Stimulated activated CD4-positive, alpha-beta T cell treated with anti-CD3 and anti-CD28 coated beads, Interleukin-4, amount 100 ng/mL, for 24 hours (primary cell): ENCODE results near the gene SMARCD1.
A peak's percentile ranks its signal among the peaks of the same experiment; 100 is the strongest.

Source experiments
- DNase-seq: peaks from one replicate; pipeline ENCODE4 v3.0.0-alpha.2; 2020

Gene SMARCD1

DNA sequence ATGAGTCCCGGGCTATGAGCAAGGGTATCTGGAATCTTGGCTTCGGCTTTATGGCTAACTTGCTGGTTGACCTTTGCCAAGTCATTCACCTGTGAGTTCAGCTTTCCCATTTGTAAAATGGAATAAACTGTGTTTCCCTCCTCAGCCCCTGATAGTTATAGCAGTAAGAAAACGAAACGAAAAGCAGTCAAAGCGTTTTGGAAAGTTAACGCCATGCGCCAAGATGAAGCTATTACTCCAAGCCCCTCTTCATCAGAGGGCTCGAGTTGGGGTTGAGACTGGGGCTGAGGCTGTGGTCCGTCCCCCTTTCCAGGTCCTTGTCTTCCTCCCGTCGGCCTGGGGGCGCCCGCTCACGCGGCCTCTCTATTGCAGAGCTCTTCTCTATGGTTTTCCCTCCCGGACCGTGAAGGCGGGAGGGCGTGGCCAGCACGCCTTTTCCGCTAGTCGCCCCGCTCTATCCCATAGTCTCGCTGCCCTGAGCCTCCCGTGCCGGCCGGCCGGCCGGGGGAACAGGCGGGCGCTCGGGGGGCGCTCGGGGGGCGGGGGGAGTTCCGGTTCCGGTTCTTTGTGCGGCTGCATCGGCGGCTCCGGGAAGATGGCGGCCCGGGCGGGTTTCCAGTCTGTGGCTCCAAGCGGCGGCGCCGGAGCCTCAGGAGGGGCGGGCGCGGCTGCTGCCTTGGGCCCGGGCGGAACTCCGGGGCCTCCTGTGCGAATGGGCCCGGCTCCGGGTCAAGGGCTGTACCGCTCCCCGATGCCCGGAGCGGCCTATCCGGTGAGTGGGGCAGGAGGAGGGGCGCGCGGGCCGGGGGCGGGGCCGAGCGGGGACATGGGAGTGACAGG is at the start of gene SMARCD1:
Gene SMARCD1, plus strand, starts transcription at position 568 of the 840 bp plus-strand sequence. Its CDS starts 28 bp downstream, at position 596.
- peak; percentile 88 for DNase-seq

- DNase-seq = no peak
Measured at GRCh38 chr12:50038336-50038735, 46.8 kb upstream of the SMARCD1 start.

GRCh38 chr12:50039151-50039835 is 45.8 kb upstream of the SMARCD1 start:
- peak; percentile 88 for DNase-seq

- no peak for DNase-seq
Measured at GRCh38 chr12:50040657-50041056, 44.5 kb upstream of the SMARCD1 start.

GRCh38 chr12:50041062-50041860 is 43.9 kb upstream of the SMARCD1 start:
- no peak for DNase-seq

GRCh38 chr12:50041962-50042361 is 43.2 kb upstream of the SMARCD1 start:
- DNase-seq = no peak

DNA sequence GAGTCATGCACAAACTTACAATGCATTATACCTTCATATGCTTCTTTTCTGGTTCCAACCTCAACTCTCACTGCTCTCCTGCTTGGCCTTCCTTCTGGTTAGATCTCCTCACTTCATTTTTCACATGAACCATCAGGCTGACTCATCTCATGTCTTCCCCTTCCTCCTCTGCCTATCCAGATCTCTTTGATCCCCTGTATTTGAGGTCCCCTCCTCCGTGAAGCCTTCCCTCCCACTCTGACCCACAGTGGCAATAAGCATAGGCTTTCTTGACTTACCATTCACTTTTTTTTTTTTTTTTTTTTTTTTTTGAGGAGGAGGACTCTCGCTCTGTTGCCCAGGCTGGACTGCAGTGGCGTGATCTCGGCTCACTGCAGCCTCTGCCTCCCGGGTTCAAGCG is 42.4 kb upstream of the SMARCD1 start:
- DNase-seq = no peak

GRCh38 chr12:50043308-50043707 is 41.8 kb upstream of the SMARCD1 start:
- DNase-seq = no peak

DNA sequence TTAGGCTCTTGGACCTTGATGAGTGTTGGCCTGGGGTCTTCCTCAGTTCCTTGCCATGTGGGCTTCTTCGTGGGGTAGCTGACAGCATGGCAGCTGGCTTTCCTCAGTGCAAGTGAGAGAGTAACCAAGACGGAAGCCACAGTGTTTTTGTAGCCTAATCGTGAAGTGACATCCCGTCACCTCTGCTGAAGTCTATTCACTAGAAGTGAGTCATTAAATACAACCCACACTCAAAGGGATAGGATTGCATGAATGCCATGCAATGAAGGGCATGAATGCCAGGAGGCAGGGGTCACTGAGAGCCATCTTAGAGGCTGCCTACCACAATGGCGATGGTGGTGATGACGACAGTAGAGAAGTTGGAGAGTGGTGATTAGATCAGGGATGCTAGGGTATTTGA is 41.3 kb upstream of the SMARCD1 start:
- no peak for DNase-seq

- no peak for DNase-seq
Measured at GRCh38 chr12:50047693-50048250, 37.4 kb upstream of the SMARCD1 start.

GRCh38 chr12:50049254-50050118 is 35.7 kb upstream of the SMARCD1 start:
- DNase-seq = no peak

GRCh38 chr12:50050119-50050385 is 35.1 kb upstream of the SMARCD1 start:
- DNase-seq = no peak

GRCh38 chr12:50050410-50051098 is 34.6 kb upstream of the SMARCD1 start:
- DNase-seq = no peak

DNA sequence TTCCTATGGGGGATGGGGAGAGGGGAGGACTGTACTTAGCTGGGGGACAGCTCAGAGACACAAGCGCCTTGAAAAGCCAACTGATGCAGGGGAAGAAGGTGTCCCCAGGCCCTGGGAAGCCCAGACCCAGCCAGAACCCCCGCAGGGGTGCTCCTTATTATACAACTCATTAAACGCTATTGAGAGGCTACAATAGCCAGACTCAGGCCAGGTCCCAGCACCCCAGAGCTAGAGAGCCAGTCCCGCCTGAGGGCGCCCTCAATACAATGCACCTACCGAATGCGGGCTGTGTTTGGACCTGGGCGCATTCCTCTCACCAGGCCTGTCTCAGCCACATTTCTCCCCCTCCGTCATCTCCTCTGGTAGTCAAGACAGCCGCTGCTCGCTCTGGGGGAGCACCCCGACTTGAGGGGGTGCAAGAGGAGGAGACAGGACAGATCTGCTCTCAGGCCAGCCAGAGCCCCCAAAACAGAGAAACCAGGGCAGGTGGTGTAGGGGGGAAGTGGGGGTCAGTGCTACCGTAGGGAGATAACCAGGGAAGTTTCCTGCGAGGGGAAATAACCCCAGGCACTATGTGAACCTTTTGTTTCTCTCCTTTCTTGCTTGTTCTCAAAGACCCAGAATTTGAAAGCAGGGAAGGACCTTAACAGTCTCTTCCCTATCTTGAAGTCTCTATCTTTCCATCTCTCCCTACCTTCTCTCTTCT is 33.9 kb upstream of the SMARCD1 start:
- no peak for DNase-seq

GRCh38 chr12:50052544-50052943 is 32.6 kb upstream of the SMARCD1 start:
- DNase-seq = no peak

GRCh38 chr12:50052964-50053363 is 32.2 kb upstream of the SMARCD1 start:
- no peak for DNase-seq

GRCh38 chr12:50053583-50053982 is 31.6 kb upstream of the SMARCD1 start:
- no peak for DNase-seq

- DNase-seq = peak; percentile 64
Measured at GRCh38 chr12:50055831-50056638, 29.1 kb upstream of the SMARCD1 start.

DNA sequence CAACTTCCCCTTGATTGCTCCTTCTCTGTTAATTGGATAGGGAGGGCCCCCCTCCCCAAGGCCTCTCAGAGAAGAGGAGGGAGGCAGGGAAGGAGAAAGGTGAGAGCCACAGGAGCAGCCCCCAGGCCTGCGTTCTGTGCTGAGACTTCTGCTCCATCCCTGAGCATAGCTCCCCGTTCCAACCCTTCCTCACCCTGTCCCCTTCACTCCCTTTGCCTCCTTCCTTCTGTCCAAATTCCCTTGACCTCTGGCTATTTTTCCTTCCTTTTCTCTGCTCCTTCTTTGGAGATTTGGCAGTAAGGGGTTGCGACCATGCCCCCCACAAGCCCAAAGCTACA is 28.5 kb upstream of the SMARCD1 start:
- no peak for DNase-seq
